Measurements from ENCODE around the gene SLC22A17. TPM values are rescaled to one million over a fixed set of nuclear protein-coding genes. Genes with fewer than 3 reads are reported as not detected.

The SLC22A17 gene
- total and polyA plus RNA-seq, 2 of the 13 experiments (the other 11 are each of a cell fraction or from before 2014, with no cell fraction given): 0.95 to 1.1 TPM

- TF ChIP-seq KIAA2018 (CRISPR knock-in tag; IDR thresholded peaks at IDR 0.05; ENCODE audit: borderline replicate concordance) (no peak), ZNF788 (CRISPR knock-in tag; IDR thresholded peaks at IDR 0.05; ENCODE audit: borderline replicate concordance) (no peak), THAP9 (CRISPR knock-in tag; IDR thresholded peaks at IDR 0.05; ENCODE audit: borderline replicate concordance) (0 out of 2 replicates have a peak, but pooled peaks have one; percentile 14), NFIB (CRISPR knock-in tag; IDR thresholded peaks at IDR 0.05; ENCODE audit: borderline replicate concordance) (0 out of 2 replicates have a peak, but pooled peaks have one; percentile 33), FOXP1 (IDR thresholded peaks at IDR 0.05) (no peak), FOXP1 (CRISPR knock-in tag; IDR thresholded peaks at IDR 0.05) (no peak), POLR2A (IDR thresholded peaks at IDR 0.05; ENCODE audit: insufficient read depth in 1 of 2, low read depth in 2 of 2, low read length in 2 of 2) (peak in 1 of 2 experiments; percentile 60; a peak in 2 of 4 replicates), KLF9 (CRISPR knock-in tag; IDR thresholded peaks at IDR 0.05; ENCODE audit: low read depth) (no peak), ZNF556 (CRISPR knock-in tag; IDR thresholded peaks at IDR 0.05; ENCODE audit: borderline replicate concordance) (0 out of 2 replicates have a peak, but pooled peaks have one; percentile 34), GATAD2A (CRISPR knock-in tag; IDR thresholded peaks at IDR 0.05) (no peak), ZNF430 (CRISPR knock-in tag; IDR thresholded peaks at IDR 0.05) (no peak), KMT2B (CRISPR knock-in tag; IDR thresholded peaks at IDR 0.05) (no peak), MLLT10 (CRISPR knock-in tag; IDR thresholded peaks at IDR 0.05) (no peak)
- TF ChIP-seq, protein P1, sequence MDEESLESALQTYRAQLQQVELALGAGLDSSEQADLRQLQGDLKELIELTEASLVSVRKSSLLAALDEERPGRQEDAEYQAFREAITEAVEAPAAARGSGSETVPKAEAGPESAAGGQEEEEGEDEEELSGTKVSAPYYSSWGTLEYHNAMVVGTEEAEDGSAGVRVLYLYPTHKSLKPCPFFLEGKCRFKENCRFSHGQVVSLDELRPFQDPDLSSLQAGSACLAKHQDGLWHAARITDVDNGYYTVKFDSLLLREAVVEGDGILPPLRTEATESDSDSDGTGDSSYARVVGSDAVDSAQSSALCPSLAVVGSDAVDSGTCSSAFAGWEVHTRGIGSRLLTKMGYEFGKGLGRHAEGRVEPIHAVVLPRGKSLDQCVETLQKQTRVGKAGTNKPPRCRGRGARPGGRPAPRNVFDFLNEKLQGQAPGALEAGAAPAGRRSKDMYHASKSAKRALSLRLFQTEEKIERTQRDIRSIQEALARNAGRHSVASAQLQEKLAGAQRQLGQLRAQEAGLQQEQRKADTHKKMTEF (CRISPR knock-in tag; IDR thresholded peaks at IDR 0.05): peak; percentile 42; the same call in 1 of the 2 replicates
Observed at GRCh38 chr14:23326491-23327332, 26.0 kb downstream of the SLC22A17 start (continued).
